ENCODE measurements around the gene KBTBD7. TPM values are rescaled to one million over a fixed set of nuclear protein-coding genes. Genes with fewer than 3 reads are reported as not detected.

KBTBD7 gene
- total and polyA plus RNA-seq, 2 donors (not counting 1 experiment from before 2014, with no cell fraction given): 0.73 to 9.2 TPM

DNA sequence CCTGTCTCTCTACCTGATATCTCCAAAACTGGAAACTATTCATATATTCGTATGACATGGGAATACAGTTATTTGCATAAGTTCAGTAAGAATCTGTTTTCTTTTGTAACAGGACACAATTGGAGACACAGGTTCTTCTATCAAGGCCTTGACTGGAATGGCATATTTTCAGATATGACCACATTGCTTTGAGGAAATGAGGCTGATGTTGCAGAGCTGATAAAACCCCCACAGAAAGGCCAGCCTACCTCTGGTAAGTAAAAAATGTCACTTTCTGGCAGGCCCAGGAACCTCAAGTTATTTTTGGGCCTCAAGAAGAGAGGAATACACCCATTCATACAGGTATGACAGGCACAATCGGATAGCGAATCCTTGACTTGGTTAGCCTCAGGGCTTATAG lies 32.2 kb downstream of the KBTBD7 start:
- Mint-ChIP-seq H3K4me1 (no peaks in the 10 kb centered on the region), H3K9me3 (ENCODE audit: insufficient read depth) (no peaks in the 10 kb centered on the region), H3K27me3 (no peaks in the 10 kb centered on the region), H3K4me3 (no peak overlapping the region), H3K27ac (no peak overlapping the region)
- no peak overlapping the region for H3K4me2 ChIP-seq (replicated peaks; ENCODE audit: low read depth, low read length, poor library complexity, severe bottlenecking)
- intact Hi-C loops (cut with micrococcal nuclease): no loop called here
- H3K27me3 ChIP-seq (replicated peaks in 1 of 4; ENCODE audit: control extremely low read depth in 1 of 4, control insufficient read depth in 3 of 4, insufficient read depth in 4 of 4, low read length in 3 of 4): no peaks in the 10 kb centered on the region
- CTCF ChIA-PET: no interaction called here
- no peak for ATAC-seq (ENCODE audit: low read depth)
- H3K36me3 ChIP-seq (replicated peaks in 1 of 2; ENCODE audit: control extremely low read depth in 1 of 2, control insufficient read depth in 1 of 2, extremely low read depth in 1 of 2, insufficient read depth in 2 of 2, low read length in 1 of 2): no peaks in the 10 kb centered on the region
- no peaks in the 10 kb centered on the region for H3K4me1 ChIP-seq (ENCODE audit: control insufficient read depth in 2 of 2, insufficient read depth in 2 of 2, low read length in 2 of 2)
- no peak overlapping the region for H3K4me3 ChIP-seq (ENCODE audit: control extremely low read depth in 1 of 5, extremely low read depth in 1 of 5, insufficient read depth in 1 of 5, low read depth in 2 of 5, low read length in 4 of 5)
- H3K9ac ChIP-seq (ENCODE audit: low read length): no peak overlapping the region
- no peak for TF ChIP-seq EZH2 (IDR thresholded peaks at IDR 0.05; ENCODE audit: borderline replicate concordance, insufficient read depth, low read depth, low read length, poor library complexity, severe bottlenecking)
- TF ChIP-seq, protein P1, sequence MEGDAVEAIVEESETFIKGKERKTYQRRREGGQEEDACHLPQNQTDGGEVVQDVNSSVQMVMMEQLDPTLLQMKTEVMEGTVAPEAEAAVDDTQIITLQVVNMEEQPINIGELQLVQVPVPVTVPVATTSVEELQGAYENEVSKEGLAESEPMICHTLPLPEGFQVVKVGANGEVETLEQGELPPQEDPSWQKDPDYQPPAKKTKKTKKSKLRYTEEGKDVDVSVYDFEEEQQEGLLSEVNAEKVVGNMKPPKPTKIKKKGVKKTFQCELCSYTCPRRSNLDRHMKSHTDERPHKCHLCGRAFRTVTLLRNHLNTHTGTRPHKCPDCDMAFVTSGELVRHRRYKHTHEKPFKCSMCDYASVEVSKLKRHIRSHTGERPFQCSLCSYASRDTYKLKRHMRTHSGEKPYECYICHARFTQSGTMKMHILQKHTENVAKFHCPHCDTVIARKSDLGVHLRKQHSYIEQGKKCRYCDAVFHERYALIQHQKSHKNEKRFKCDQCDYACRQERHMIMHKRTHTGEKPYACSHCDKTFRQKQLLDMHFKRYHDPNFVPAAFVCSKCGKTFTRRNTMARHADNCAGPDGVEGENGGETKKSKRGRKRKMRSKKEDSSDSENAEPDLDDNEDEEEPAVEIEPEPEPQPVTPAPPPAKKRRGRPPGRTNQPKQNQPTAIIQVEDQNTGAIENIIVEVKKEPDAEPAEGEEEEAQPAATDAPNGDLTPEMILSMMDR (IDR thresholded peaks at IDR 0.05): no peak
- H3K79me2 ChIP-seq (ENCODE audit: control insufficient read depth, insufficient read depth, low read length): no peaks in the 10 kb centered on the region
- no peaks in the 10 kb centered on the region for H3K9me3 ChIP-seq (ENCODE audit: control extremely low read depth in 1 of 3, control insufficient read depth in 2 of 3, insufficient read depth in 1 of 3, low read length in 2 of 3)
- H4K20me1 ChIP-seq (ENCODE audit: control insufficient read depth, insufficient read depth, low read length, poor library complexity, severe bottlenecking): no peaks in the 10 kb centered on the region
- H2AFZ ChIP-seq (ENCODE audit: insufficient read depth, low read depth, low read length, poor library complexity, severe bottlenecking): no peak overlapping the region
- POLR2A ChIA-PET: no interaction called here
- H3K27ac ChIP-seq (ENCODE audit: low read length in 2 of 2): no peak overlapping the region
- no CpG with 5 or more reads among the region's 3 CpGs for WGBS (ENCODE audit: insufficient coverage)
- no peak for DNase-seq

DNA sequence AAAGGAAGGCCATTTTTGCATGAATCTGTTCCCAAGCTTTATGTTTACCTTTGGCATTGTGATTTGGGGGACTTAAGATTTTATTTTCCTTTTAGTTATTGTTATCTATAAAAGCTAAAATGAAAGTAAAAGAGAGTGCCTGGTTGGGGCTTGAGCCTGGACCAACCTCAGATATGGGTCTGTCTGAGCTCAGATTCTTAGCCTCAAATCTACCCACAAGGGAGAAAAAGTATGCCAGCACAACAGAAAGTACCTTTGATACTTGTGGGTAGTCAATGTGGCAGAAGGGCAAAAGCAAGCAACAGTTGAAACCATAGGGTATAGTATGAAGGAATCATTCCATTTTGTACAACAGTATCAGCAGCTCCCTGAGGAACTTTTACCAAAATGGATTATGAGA lies 35.2 kb downstream of the KBTBD7 start:
- Histone ChIP-seq H3K27ac (ENCODE audit: low read length in 2 of 2) (no peak overlapping the region), H3K4me1 (ENCODE audit: control insufficient read depth in 2 of 2, insufficient read depth in 2 of 2, low read length in 2 of 2) (no peaks in the 10 kb centered on the region), H3K9me3 (ENCODE audit: control extremely low read depth in 1 of 3, control insufficient read depth in 2 of 3, insufficient read depth in 1 of 3, low read length in 2 of 3) (no peaks in the 10 kb centered on the region), H2AFZ (ENCODE audit: insufficient read depth, low read depth, low read length, poor library complexity, severe bottlenecking) (no peak overlapping the region), H3K27me3 (replicated peaks in 1 of 4; ENCODE audit: control extremely low read depth in 1 of 4, control insufficient read depth in 3 of 4, insufficient read depth in 4 of 4, low read length in 3 of 4) (no peaks in the 10 kb centered on the region), H4K20me1 (ENCODE audit: control insufficient read depth, insufficient read depth, low read length, poor library complexity, severe bottlenecking) (no peaks in the 10 kb centered on the region), H3K4me2 (replicated peaks; ENCODE audit: low read depth, low read length, poor library complexity, severe bottlenecking) (no peak overlapping the region), H3K36me3 (replicated peaks in 1 of 2; ENCODE audit: control extremely low read depth in 1 of 2, control insufficient read depth in 1 of 2, extremely low read depth in 1 of 2, insufficient read depth in 2 of 2, low read length in 1 of 2) (no peaks in the 10 kb centered on the region), H3K4me3 (ENCODE audit: control extremely low read depth in 1 of 5, extremely low read depth in 1 of 5, insufficient read depth in 1 of 5, low read depth in 2 of 5, low read length in 4 of 5) (no peak overlapping the region), H3K9ac (ENCODE audit: low read length) (no peak overlapping the region), H3K79me2 (ENCODE audit: control insufficient read depth, insufficient read depth, low read length) (no peaks in the 10 kb centered on the region)
- DNase-seq (no peak), ATAC-seq (ENCODE audit: low read depth) (no peak)
- H3K4me1 Mint-ChIP-seq: no peaks in the 10 kb centered on the region
- CTCF ChIA-PET: no interaction called here
- no peaks in the 10 kb centered on the region for H3K27me3 Mint-ChIP-seq
- no peaks in the 10 kb centered on the region for H3K9me3 Mint-ChIP-seq (ENCODE audit: insufficient read depth)
- no peak for TF ChIP-seq EZH2 (IDR thresholded peaks at IDR 0.05; ENCODE audit: borderline replicate concordance, insufficient read depth, low read depth, low read length, poor library complexity, severe bottlenecking)
- TF ChIP-seq, protein P1 (IDR thresholded peaks at IDR 0.05): no peak
- no peak overlapping the region for H3K4me3 Mint-ChIP-seq
- intact Hi-C loops (cut with micrococcal nuclease): no loop called here
- POLR2A ChIA-PET: no interaction called here
- no peak overlapping the region for H3K27ac Mint-ChIP-seq

Data from B cell (primary cell).